Duodenal mucosa (tissue), 2 donors: ENCODE results near the gene EFNA2.

Experiments
- H3K27ac ChIP-seq: one replicate; pipeline ENCODE4 v1.7.0; 2013; ENCODE audit warnings: low read depth, low read length
- H3K27me3 ChIP-seq, 2 donors: one replicate each; pipeline ENCODE4 v1.7.0; 2013; ENCODE audit warnings: low read length in 2 of 2, control low read depth in 1 of 2; ENCODE audit not compliant: insufficient read depth in 2 of 2, control insufficient read depth in 1 of 2
- H3K36me3 ChIP-seq, 2 donors: one replicate each; pipeline ENCODE4 v1.7.0; 2013; ENCODE audit warnings: low read length in 2 of 2, control low read depth in 1 of 2; ENCODE audit not compliant: insufficient read depth in 2 of 2, control insufficient read depth in 1 of 2
- H3K4me1 ChIP-seq, 2 donors: one replicate each; pipeline ENCODE4 v1.7.0; 2013; ENCODE audit warnings: low read length in 2 of 2, control low read depth in 1 of 2; ENCODE audit not compliant: insufficient read depth in 2 of 2, control insufficient read depth in 1 of 2
- H3K4me3 ChIP-seq, 2 donors: one replicate each; pipeline ENCODE4 v1.7.0; 2013; ENCODE audit warnings: low read length in 2 of 2, low read depth in 1 of 2
- H3K9ac ChIP-seq, 2 donors: one replicate each; pipeline ENCODE4 v1.7.0; 2013; ENCODE audit warnings: low read length in 2 of 2, low read depth in 1 of 2
- H3K9me3 ChIP-seq, 2 donors: one replicate each; pipeline ENCODE4 v1.7.0; 2013; ENCODE audit warnings: low read length in 2 of 2, control low read depth in 1 of 2; ENCODE audit not compliant: control insufficient read depth in 1 of 2

EFNA2 gene

GRCh38 chr19:1284979-1285736 lies 515 bp upstream of the EFNA2 start:
- Histone ChIP-seq H3K36me3 (no peaks in the 10 kb centered on the region), H3K4me1 (peaks cover 27 to 28% of the 10 kb centered on the region in 2 donors), H3K9ac (peak overlapping the region; percentile 60 to 67), H3K4me3 (no peak overlapping the region), H3K27ac (peak overlapping the region; percentile 92), H3K9me3 (no peaks in the 10 kb centered on the region), H3K27me3 (peaks cover 3 to 18% of the 10 kb centered on the region in 2 donors)

GRCh38 chr19:1286487-1287353 lies 1.0 kb downstream of the EFNA2 start:
- H3K27me3 ChIP-seq, result peaks cover 3 to 18% of the 10 kb centered on the region in 2 donors

GRCh38 chr19:1287354-1288225 lies 1.9 kb downstream of the EFNA2 start:
- no peaks in the 10 kb centered on the region for H3K36me3 ChIP-seq
- H3K27me3 ChIP-seq, result peaks cover 5 to 18% of the 10 kb centered on the region in 2 donors
- peak overlapping the region in 1 of 2 donors; percentile 66 for H3K9ac ChIP-seq
- peaks cover 41 to 51% of the 10 kb centered on the region in 2 donors for H3K4me1 ChIP-seq
- H3K9me3 ChIP-seq, result no peaks in the 10 kb centered on the region
- peak overlapping the region; percentile 70 to 72 for H3K4me3 ChIP-seq
- H3K27ac ChIP-seq, result no peak overlapping the region

More at GRCh38 chr19:1286487-1287353, 1.0 kb downstream of the EFNA2 start:
- Histone ChIP-seq H3K36me3 (no peaks in the 10 kb centered on the region), H3K9ac (peak overlapping the region; percentile 57 to 66), H3K27ac (peak overlapping the region; percentile 44), H3K4me1 (peaks cover 34 to 43% of the 10 kb centered on the region in 2 donors), H3K9me3 (no peaks in the 10 kb centered on the region), H3K4me3 (peak overlapping the region; percentile 70 to 72)

- H3K27ac ChIP-seq, result no peak overlapping the region
- H3K27me3 ChIP-seq, result peaks cover 5 to 18% of the 10 kb centered on the region in 2 donors
- H3K4me1 ChIP-seq, result peaks cover 37 to 51% of the 10 kb centered on the region in 2 donors
- peak overlapping the region in 1 of 2 donors; percentile 35 for H3K4me3 ChIP-seq
- H3K36me3 ChIP-seq, result no peaks in the 10 kb centered on the region
- H3K9ac ChIP-seq, result no peak overlapping the region
- no peaks in the 10 kb centered on the region for H3K9me3 ChIP-seq
Measured at GRCh38 chr19:1288226-1288612, 2.5 kb downstream of the EFNA2 start.

- peaks cover 29 to 44% of the 10 kb centered on the region in 2 donors for H3K4me1 ChIP-seq
- H3K9ac ChIP-seq, result no peak overlapping the region
- H3K9me3 ChIP-seq, result no peaks in the 10 kb centered on the region
- H3K4me3 ChIP-seq, result no peak overlapping the region
- H3K36me3 ChIP-seq, result no peaks in the 10 kb centered on the region
- no peak overlapping the region for H3K27ac ChIP-seq
- peaks cover 5 to 18% of the 10 kb centered on the region in 2 donors for H3K27me3 ChIP-seq
Measured at GRCh38 chr19:1288833-1289685, 3.4 kb downstream of the EFNA2 start.

- Histone ChIP-seq H3K4me3 (no peak overlapping the region), H3K9ac (no peak overlapping the region), H3K27ac (no peak overlapping the region), H3K9me3 (no peaks in the 10 kb centered on the region), H3K4me1 (peaks cover 25 to 40% of the 10 kb centered on the region in 2 donors), H3K36me3 (no peaks in the 10 kb centered on the region), H3K27me3 (peaks cover 2 to 16% of the 10 kb centered on the region in 2 donors)
Measured at GRCh38 chr19:1289686-1290025, 4.0 kb downstream of the EFNA2 start.

- Histone ChIP-seq H3K27ac (no peak overlapping the region), H3K4me1 (peaks cover 19 to 34% of the 10 kb centered on the region in 2 donors), H3K27me3 (peaks cover 2 to 16% of the 10 kb centered on the region in 2 donors)
Measured at GRCh38 chr19:1290196-1290702, 4.6 kb downstream of the EFNA2 start.

GRCh38 chr19:1290703-1291651 lies 5.3 kb downstream of the EFNA2 start:
- no peaks in the 10 kb centered on the region for H3K9me3 ChIP-seq

More at GRCh38 chr19:1290196-1290702, 4.6 kb downstream of the EFNA2 start:
- Histone ChIP-seq H3K4me3 (peak overlapping the region in 1 of 2 donors; percentile 32), H3K36me3 (no peaks in the 10 kb centered on the region), H3K9ac (peak overlapping the region in 1 of 2 donors; percentile 10), H3K9me3 (no peaks in the 10 kb centered on the region)

More at GRCh38 chr19:1290703-1291651, 5.3 kb downstream of the EFNA2 start:
- Histone ChIP-seq H3K4me1 (peaks cover 18 to 33% of the 10 kb centered on the region in 2 donors), H3K9ac (peak overlapping the region; percentile 38 to 61), H3K4me3 (peak overlapping the region; percentile 36 to 56), H3K27me3 (peaks cover 2 to 16% of the 10 kb centered on the region in 2 donors), H3K27ac (peak overlapping the region; percentile 56), H3K36me3 (peaks cover 0 to under 1% of the 10 kb centered on the region in 2 donors)
